Esophagus muscularis mucosa (tissue), 3 donors: Measurements from ENCODE around the gene EVI5L.

ENCODE experiments used
- POLR2A ChIP-seq: fragments of 450-650 bp; IDR thresholded peaks from one replicate; pipeline ENCODE4 v1.6.1; 2017; ENCODE audit warnings: antibody characterized with exemption, moderate library complexity, mild to moderate bottlenecking, low read depth
- TF ChIP-seq, protein P1 (sequence below), 3 experiments: fragments of 200-600 bp in 2 of 3; fragments of 450-650 bp in 1 of 3; sonication (generic) in 2 of 3; IDR thresholded peaks; one replicate each; pipeline ENCODE4 v1.5.1; 2017 to 2019; ENCODE audit warnings: antibody characterized with exemption in 3 of 3, mild to moderate bottlenecking in 2 of 3, moderate library complexity in 1 of 3

DNA sequence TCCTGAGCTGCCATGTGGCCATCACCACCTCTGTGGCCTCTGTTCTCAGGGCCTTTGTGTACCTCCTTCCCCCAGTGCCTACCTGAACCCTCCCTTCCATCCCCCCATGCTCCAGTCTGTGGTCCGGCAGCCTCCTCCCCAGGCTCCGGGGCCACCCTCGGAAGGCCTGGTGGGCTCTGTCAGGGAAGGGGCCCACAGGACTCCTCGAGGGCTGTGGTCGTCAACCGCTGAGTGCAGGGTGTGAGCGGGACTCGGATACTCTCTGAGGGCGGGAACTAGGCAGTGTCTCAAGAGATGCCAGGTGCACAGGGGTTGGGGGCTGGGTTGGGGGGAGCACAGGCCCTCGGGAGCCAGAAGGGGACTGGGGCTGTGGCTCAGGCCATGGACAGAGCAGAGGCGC, 77.5 kb downstream of the EVI5L start:
- TF ChIP-seq, protein P1, sequence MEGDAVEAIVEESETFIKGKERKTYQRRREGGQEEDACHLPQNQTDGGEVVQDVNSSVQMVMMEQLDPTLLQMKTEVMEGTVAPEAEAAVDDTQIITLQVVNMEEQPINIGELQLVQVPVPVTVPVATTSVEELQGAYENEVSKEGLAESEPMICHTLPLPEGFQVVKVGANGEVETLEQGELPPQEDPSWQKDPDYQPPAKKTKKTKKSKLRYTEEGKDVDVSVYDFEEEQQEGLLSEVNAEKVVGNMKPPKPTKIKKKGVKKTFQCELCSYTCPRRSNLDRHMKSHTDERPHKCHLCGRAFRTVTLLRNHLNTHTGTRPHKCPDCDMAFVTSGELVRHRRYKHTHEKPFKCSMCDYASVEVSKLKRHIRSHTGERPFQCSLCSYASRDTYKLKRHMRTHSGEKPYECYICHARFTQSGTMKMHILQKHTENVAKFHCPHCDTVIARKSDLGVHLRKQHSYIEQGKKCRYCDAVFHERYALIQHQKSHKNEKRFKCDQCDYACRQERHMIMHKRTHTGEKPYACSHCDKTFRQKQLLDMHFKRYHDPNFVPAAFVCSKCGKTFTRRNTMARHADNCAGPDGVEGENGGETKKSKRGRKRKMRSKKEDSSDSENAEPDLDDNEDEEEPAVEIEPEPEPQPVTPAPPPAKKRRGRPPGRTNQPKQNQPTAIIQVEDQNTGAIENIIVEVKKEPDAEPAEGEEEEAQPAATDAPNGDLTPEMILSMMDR (IDR thresholded peaks at IDR 0.05), result no peak
- no peak for TF ChIP-seq POLR2A
